ENCODE measurements around the gene HOXD4.

HOXD4 gene

GRCh38 chr2:176114120-176114929 lies 37.0 kb upstream of the HOXD4 start:
- DNase-seq = no peak

GRCh38 chr2:176114930-176115625 lies 36.3 kb upstream of the HOXD4 start:
- DNase-seq = no peak

GRCh38 chr2:176115883-176116813 lies 35.2 kb upstream of the HOXD4 start, which contains the start of gene HOXD10:
Gene HOXD10 (plus strand): TSS chr2:176116778. CDS start chr2:176116834, 56 bp downstream.
- DNase-seq = no peak

- no peak for DNase-seq
Measured at GRCh38 chr2:176117162-176117822, 34.1 kb upstream of the HOXD4 start.

- no peak for DNase-seq
Measured at GRCh38 chr2:176117823-176118371, 33.5 kb upstream of the HOXD4 start.

- DNase-seq = no peak
Measured at GRCh38 chr2:176118601-176119339, 32.6 kb upstream of the HOXD4 start.

- no peak for DNase-seq
Measured at GRCh38 chr2:176120364-176121189, 30.8 kb upstream of the HOXD4 start.

GRCh38 chr2:176121190-176122051 lies 29.9 kb upstream of the HOXD4 start:
- DNase-seq = no peak

GRCh38 chr2:176122052-176122682 lies 29.2 kb upstream of the HOXD4 start:
- no peak for DNase-seq

GRCh38 chr2:176122683-176123410 lies 28.5 kb upstream of the HOXD4 start, which contains the start of gene HOXD9:
Gene HOXD9 (plus strand): TSS chr2:176122719. CDS start chr2:176122769, 50 bp downstream.
- DNase-seq = no peak

GRCh38 chr2:176123411-176124109 lies 27.8 kb upstream of the HOXD4 start:
- no peak for DNase-seq

GRCh38 chr2:176124110-176124946 lies 27.0 kb upstream of the HOXD4 start:
- no peak for DNase-seq

GRCh38 chr2:176124947-176125771 lies 26.2 kb upstream of the HOXD4 start:
- DNase-seq = no peak

- no peak for DNase-seq
Measured at GRCh38 chr2:176125772-176126054, 25.6 kb upstream of the HOXD4 start.

- DNase-seq = no peak
Measured at GRCh38 chr2:176126929-176127773, 24.2 kb upstream of the HOXD4 start.
